ENCODE data around the gene UBE2C. TPM values are rescaled to one million over a fixed set of nuclear protein-coding genes. Genes with fewer than 3 reads are reported as not detected.
A peak's percentile ranks its signal among the peaks of the same experiment; 100 is the strongest.

The UBE2C gene
- total RNA-seq, 1 experiment from 2014 or later, result 268 TPM

GRCh38 chr20:45816951-45817350 is 4.5 kb downstream of the UBE2C start:
- Histone ChIP-seq H3K79me2 (ENCODE audit: insufficient read depth, low read length) (peaks cover 10% of the 10 kb centered on the region; the same call in 1 of the 2 replicates), H2BK15ac (ENCODE audit: low read depth, low read length) (no peak overlapping the region), H4K5ac (ENCODE audit: insufficient read length, low read depth, low read length) (no peak overlapping the region), H4K91ac (ENCODE audit: insufficient read length, low read depth, low read length) (no peak overlapping the region), H3K27me3 (ENCODE audit: insufficient read depth, low read length) (no peaks in the 10 kb centered on the region), H3K4ac (ENCODE audit: low read depth, low read length) (no peak overlapping the region), H4K20me1 (ENCODE audit: control insufficient read depth, insufficient read depth, insufficient read length) (no peaks in the 10 kb centered on the region), H4K8ac (replicated peaks; ENCODE audit: insufficient read length, low read depth, low read length) (no peak overlapping the region), H3T11ph (ENCODE audit: low read length) (no peak overlapping the region), H3K4me2 (ENCODE audit: insufficient read depth, insufficient read length, low read length) (no peak overlapping the region), H2AK5ac (ENCODE audit: insufficient read length, low read length) (no peak overlapping the region), H3K79me1 (ENCODE audit: insufficient read depth, low read depth, low read length, poor library complexity, severe bottlenecking) (peaks cover 3% of the 10 kb centered on the region), H3K4me1 (ENCODE audit: insufficient read depth, low read length) (no peaks in the 10 kb centered on the region), H3K56ac (ENCODE audit: insufficient read length, low read depth, low read length) (no peak overlapping the region), H2BK120ac (ENCODE audit: low read depth, low read length, poor library complexity, severe bottlenecking) (no peak overlapping the region), H3K23me2 (ENCODE audit: insufficient read length, low read depth, low read length, poor library complexity, severe bottlenecking) (peaks cover 7% of the 10 kb centered on the region), H3K18ac (ENCODE audit: insufficient read length, low read depth, low read length) (no peak overlapping the region), H2BK12ac (ENCODE audit: insufficient read length, low read depth, low read length) (no peak overlapping the region), H2BK20ac (ENCODE audit: low read depth, low read length, poor library complexity, severe bottlenecking) (no peak overlapping the region), H3K9ac (ENCODE audit: extremely low read depth, insufficient read length, low read length) (no peak overlapping the region), H2AFZ (ENCODE audit: low read length) (no peak overlapping the region), H2BK5ac (ENCODE audit: insufficient read length, low read length) (no peak overlapping the region), H3K27ac (ENCODE audit: insufficient read length, low read depth, low read length) (no peak overlapping the region), H3K23ac (ENCODE audit: insufficient read length, low read depth, low read length) (no peak overlapping the region), H3K14ac (ENCODE audit: insufficient read depth, low read length) (no peak overlapping the region), H3K9me3 (ENCODE audit: control insufficient read depth, low read depth, low read length) (no peaks in the 10 kb centered on the region)
- H3K4me3 Mint-ChIP-seq, result 0 out of 5 replicates have a peak overlapping the region, but pooled peaks of 1 of the 2 experiments have one; percentile 38
- H3K27ac Mint-ChIP-seq, result peak overlapping the region in 1 of 3 experiments; percentile 91; a peak in 2 of 7 replicates
- peaks cover 17 to 19% of the 10 kb centered on the region in 2 experiments for H3K4me1 Mint-ChIP-seq
- no peak for TF ChIP-seq CTCF (conservative IDR thresholded peaks at IDR 0.05)
- WGBS (ENCODE audit: extremely low coverage, insufficient read length, low lambda C conversion rate), result no CpG with 5 or more reads among the region's 3 CpGs
- H3K27me3 Mint-ChIP-seq (ENCODE audit: low read depth), result no peaks in the 10 kb centered on the region
- peaks cover 0 to 3% of the 10 kb centered on the region in 2 experiments; a peak in 2 of 5 replicates for H3K9me3 Mint-ChIP-seq
- DNase-seq, result no peak
- peaks cover 31 to 44% (median 39%) of the 10 kb centered on the region in 3 experiments for H3K36me3 Mint-ChIP-seq (ENCODE audit: insufficient read depth in 1 of 3, low read depth in 3 of 3)
